ENCODE results near the gene CAPN12. TPM values are rescaled to one million over a fixed set of nuclear protein-coding genes. Genes with fewer than 3 reads are reported as not detected.

Gene CAPN12
- polyA plus RNA-seq, 4 donors, result 2.4 to 46.2 (median 14.4) TPM

GRCh38 chr19:38744874-38745273 lies 600 bp upstream of the CAPN12 start:
- WGBS, 3 donors, result 80 to 86% (median 84%) methylated on average over 6 of the region's 6 CpGs
- H3K9me3 ChIP-seq (ENCODE audit: control insufficient read depth in 2 of 2, insufficient read depth in 1 of 2, low read depth in 1 of 2, low read length in 1 of 2), result no peaks in the 10 kb centered on the region
- no peaks in the 10 kb centered on the region for H3K36me3 ChIP-seq (ENCODE audit: control insufficient read depth in 3 of 3, insufficient read depth in 2 of 3, low read depth in 1 of 3, low read length in 3 of 3)
- DNase-seq (no peak), FAIRE-seq (no peak)
- H3K4me1 ChIP-seq (ENCODE audit: control insufficient read depth in 3 of 3, insufficient read depth in 2 of 3, low read depth in 1 of 3, low read length in 2 of 3), result no peaks in the 10 kb centered on the region
- no peak overlapping the region for H3K27ac ChIP-seq (ENCODE audit: low read depth in 1 of 3, low read length in 2 of 3)
- no peaks in the 10 kb centered on the region for H3K27me3 ChIP-seq (ENCODE audit: control insufficient read depth in 3 of 3, insufficient read depth in 3 of 3, low read length in 3 of 3)
- no peak overlapping the region for H3K4me3 ChIP-seq (ENCODE audit: low read depth in 1 of 3, low read length in 3 of 3)

- H3K27ac ChIP-seq (ENCODE audit: low read depth in 1 of 3, low read length in 2 of 3), result no peak overlapping the region
- DNase-seq (no peak), FAIRE-seq (no peak)
- H3K4me3 ChIP-seq (ENCODE audit: low read depth in 1 of 3, low read length in 3 of 3), result no peak overlapping the region
- 79 to 82% (median 81%) methylated on average over 18 to 20 of the region's 20 CpGs for WGBS, 3 donors
- peaks cover 0 to 3% (median 0%) of the 10 kb centered on the region in 3 donors for H3K36me3 ChIP-seq (ENCODE audit: control insufficient read depth in 3 of 3, insufficient read depth in 2 of 3, low read depth in 1 of 3, low read length in 3 of 3)
- H3K27me3 ChIP-seq (ENCODE audit: control insufficient read depth in 3 of 3, insufficient read depth in 3 of 3, low read length in 3 of 3), result no peaks in the 10 kb centered on the region
- no peaks in the 10 kb centered on the region for H3K9me3 ChIP-seq (ENCODE audit: control insufficient read depth in 2 of 2, insufficient read depth in 1 of 2, low read depth in 1 of 2, low read length in 1 of 2)
- H3K4me1 ChIP-seq (ENCODE audit: control insufficient read depth in 3 of 3, insufficient read depth in 2 of 3, low read depth in 1 of 3, low read length in 2 of 3), result no peaks in the 10 kb centered on the region
Measured at GRCh38 chr19:38743394-38744297, 628 bp downstream of the CAPN12 start.

GRCh38 chr19:38742906-38743305 lies 1.4 kb downstream of the CAPN12 start:
- FAIRE-seq, result no peak
- 81 to 86% (median 81%) methylated on average over 6 of the region's 6 CpGs for WGBS, 3 donors
- peaks cover 0 to 6% (median 0%) of the 10 kb centered on the region in 3 donors for H3K36me3 ChIP-seq (ENCODE audit: control insufficient read depth in 3 of 3, insufficient read depth in 2 of 3, low read depth in 1 of 3, low read length in 3 of 3)
- H3K4me3 ChIP-seq (ENCODE audit: low read depth in 1 of 3, low read length in 3 of 3), result no peak overlapping the region
- DNase-seq, result no peak
- H3K9me3 ChIP-seq (ENCODE audit: control insufficient read depth in 2 of 2, insufficient read depth in 1 of 2, low read depth in 1 of 2, low read length in 1 of 2), result no peaks in the 10 kb centered on the region
- H3K27ac ChIP-seq (ENCODE audit: low read depth in 1 of 3, low read length in 2 of 3), result no peak overlapping the region
- H3K27me3 ChIP-seq (ENCODE audit: control insufficient read depth in 3 of 3, insufficient read depth in 3 of 3, low read length in 3 of 3), result no peaks in the 10 kb centered on the region
- no peaks in the 10 kb centered on the region for H3K4me1 ChIP-seq (ENCODE audit: control insufficient read depth in 3 of 3, insufficient read depth in 2 of 3, low read depth in 1 of 3, low read length in 2 of 3)

DNA sequence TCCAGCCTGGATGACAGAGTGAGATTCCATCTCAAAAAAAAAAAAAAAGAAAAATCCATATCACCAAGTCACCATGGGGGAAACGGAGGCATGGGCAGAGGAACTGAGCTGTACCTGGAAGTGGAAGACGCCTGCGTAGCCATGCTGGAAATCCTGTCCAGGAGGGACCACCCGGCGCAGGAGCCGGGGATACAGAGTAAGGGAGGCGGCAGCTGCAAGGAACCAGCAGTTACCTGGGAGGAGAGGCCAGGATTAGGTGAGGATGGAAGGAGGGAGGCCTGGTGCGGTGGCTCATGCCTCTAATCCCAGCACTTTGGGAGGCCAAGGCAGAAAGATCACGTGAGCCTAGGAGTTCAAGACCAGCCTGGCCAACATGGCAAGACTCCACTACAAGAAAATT lies 2.0 kb downstream of the CAPN12 start:
- H3K27me3 ChIP-seq (ENCODE audit: control insufficient read depth in 3 of 3, insufficient read depth in 3 of 3, low read length in 3 of 3), result no peaks in the 10 kb centered on the region
- no peaks in the 10 kb centered on the region for H3K9me3 ChIP-seq (ENCODE audit: control insufficient read depth in 2 of 2, insufficient read depth in 1 of 2, low read depth in 1 of 2, low read length in 1 of 2)
- H3K27ac ChIP-seq (ENCODE audit: low read depth in 1 of 3, low read length in 2 of 3), result no peak overlapping the region
- no peak overlapping the region for H3K4me3 ChIP-seq (ENCODE audit: low read depth in 1 of 3, low read length in 3 of 3)
- peaks cover 0 to 5% (median 0%) of the 10 kb centered on the region in 3 donors for H3K4me1 ChIP-seq (ENCODE audit: control insufficient read depth in 3 of 3, insufficient read depth in 2 of 3, low read depth in 1 of 3, low read length in 2 of 3)
- H3K36me3 ChIP-seq (ENCODE audit: control insufficient read depth in 3 of 3, insufficient read depth in 2 of 3, low read depth in 1 of 3, low read length in 3 of 3), result peaks cover 0 to 8% (median 0%) of the 10 kb centered on the region in 3 donors
- 92 to 95% (median 94%) methylated on average over 9 of the region's 9 CpGs for WGBS, 3 donors
- DNase-seq (no peak), FAIRE-seq (no peak)

- DNase-seq (no peak), FAIRE-seq (no peak)
- H3K9me3 ChIP-seq (ENCODE audit: control insufficient read depth in 2 of 2, insufficient read depth in 1 of 2, low read depth in 1 of 2, low read length in 1 of 2), result no peaks in the 10 kb centered on the region
- 94 to 97% (median 95%) methylated on average over 15 of the region's 15 CpGs for WGBS, 3 donors
- no peaks in the 10 kb centered on the region for H3K27me3 ChIP-seq (ENCODE audit: control insufficient read depth in 3 of 3, insufficient read depth in 3 of 3, low read length in 3 of 3)
- peaks cover 0 to 10% (median 0%) of the 10 kb centered on the region in 3 donors for H3K36me3 ChIP-seq (ENCODE audit: control insufficient read depth in 3 of 3, insufficient read depth in 2 of 3, low read depth in 1 of 3, low read length in 3 of 3)
- H3K4me3 ChIP-seq (ENCODE audit: low read depth in 1 of 3, low read length in 3 of 3), result no peak overlapping the region
- H3K27ac ChIP-seq (ENCODE audit: low read depth in 1 of 3, low read length in 2 of 3), result no peak overlapping the region
- H3K4me1 ChIP-seq (ENCODE audit: control insufficient read depth in 3 of 3, insufficient read depth in 2 of 3, low read depth in 1 of 3, low read length in 2 of 3), result peaks cover 0 to 8% (median under 1%) of the 10 kb centered on the region in 3 donors
Measured at GRCh38 chr19:38741670-38742069, 2.6 kb downstream of the CAPN12 start.

- no peaks in the 10 kb centered on the region for H3K9me3 ChIP-seq (ENCODE audit: control insufficient read depth in 2 of 2, insufficient read depth in 1 of 2, low read depth in 1 of 2, low read length in 1 of 2)
- no peak overlapping the region for H3K27ac ChIP-seq (ENCODE audit: low read depth in 1 of 3, low read length in 2 of 3)
- WGBS, 3 donors, result 93 to 100% (median 95%) methylated on average over 2 of the region's 2 CpGs
- FAIRE-seq, result no peak
- H3K4me1 ChIP-seq (ENCODE audit: control insufficient read depth in 3 of 3, insufficient read depth in 2 of 3, low read depth in 1 of 3, low read length in 2 of 3), result peaks cover 0 to 8% (median 2%) of the 10 kb centered on the region in 3 donors
- peaks cover 0 to 10% (median 0%) of the 10 kb centered on the region in 3 donors for H3K36me3 ChIP-seq (ENCODE audit: control insufficient read depth in 3 of 3, insufficient read depth in 2 of 3, low read depth in 1 of 3, low read length in 3 of 3)
- DNase-seq, result no peak
- no peak overlapping the region for H3K4me3 ChIP-seq (ENCODE audit: low read depth in 1 of 3, low read length in 3 of 3)
- H3K27me3 ChIP-seq (ENCODE audit: control insufficient read depth in 3 of 3, insufficient read depth in 3 of 3, low read length in 3 of 3), result no peaks in the 10 kb centered on the region
Measured at GRCh38 chr19:38740932-38741331, 3.3 kb downstream of the CAPN12 start.

GRCh38 chr19:38740257-38740592 lies 4.0 kb downstream of the CAPN12 start:
- Histone ChIP-seq H3K27me3 (ENCODE audit: control insufficient read depth in 3 of 3, insufficient read depth in 3 of 3, low read length in 3 of 3) (no peaks in the 10 kb centered on the region), H3K36me3 (ENCODE audit: control insufficient read depth in 3 of 3, insufficient read depth in 2 of 3, low read depth in 1 of 3, low read length in 3 of 3) (peaks cover 0 to 10% (median 0%) of the 10 kb centered on the region in 3 donors), H3K9me3 (ENCODE audit: control insufficient read depth in 2 of 2, insufficient read depth in 1 of 2, low read depth in 1 of 2, low read length in 1 of 2) (no peaks in the 10 kb centered on the region), H3K4me3 (ENCODE audit: low read depth in 1 of 3, low read length in 3 of 3) (no peak overlapping the region), H3K4me1 (ENCODE audit: control insufficient read depth in 3 of 3, insufficient read depth in 2 of 3, low read depth in 1 of 3, low read length in 2 of 3) (peaks cover 0 to 10% (median 2%) of the 10 kb centered on the region in 3 donors), H3K27ac (ENCODE audit: low read depth in 1 of 3, low read length in 2 of 3) (no peak overlapping the region)
- DNase-seq (no peak), FAIRE-seq (no peak)
- WGBS, 3 donors, result 84 to 86% (median 86%) methylated on average over 9 of the region's 9 CpGs

GRCh38 chr19:38739440-38740256 lies 4.6 kb downstream of the CAPN12 start:
- H3K4me1 ChIP-seq (ENCODE audit: control insufficient read depth in 3 of 3, insufficient read depth in 2 of 3, low read depth in 1 of 3, low read length in 2 of 3), result peaks cover 0 to 14% (median 2%) of the 10 kb centered on the region in 3 donors
- H3K27ac ChIP-seq (ENCODE audit: low read depth in 1 of 3, low read length in 2 of 3), result no peak overlapping the region
- no peaks in the 10 kb centered on the region for H3K9me3 ChIP-seq (ENCODE audit: control insufficient read depth in 2 of 2, insufficient read depth in 1 of 2, low read depth in 1 of 2, low read length in 1 of 2)
- DNase-seq, result no peak
- WGBS, 3 donors, result 67 to 77% (median 77%) methylated on average over 16 of the region's 16 CpGs
- FAIRE-seq, result no peak
- no peaks in the 10 kb centered on the region for H3K27me3 ChIP-seq (ENCODE audit: control insufficient read depth in 3 of 3, insufficient read depth in 3 of 3, low read length in 3 of 3)
- H3K36me3 ChIP-seq (ENCODE audit: control insufficient read depth in 3 of 3, insufficient read depth in 2 of 3, low read depth in 1 of 3, low read length in 3 of 3), result peaks cover 0 to 11% (median 0%) of the 10 kb centered on the region in 3 donors
- H3K4me3 ChIP-seq (ENCODE audit: low read depth in 1 of 3, low read length in 3 of 3), result no peak overlapping the region

Measured in small intestine (tissue), 7 donors.